GM20431 (cell line): ENCODE measurements around the gene CDADC1.

Source experiments
- in situ Hi-C: fragments of 300-500 bp; cut with MseI, MboI; formaldehyde crosslinking; loops from one replicate; pipeline ENCODE4 v1.15.0; 2020; ENCODE audit warnings: low sequenced_read_pairs; ENCODE audit not compliant: unreplicated experiment

The CDADC1 gene

GRCh38 chr13:49247643-49248621, at the start of gene CDADC1:
Gene CDADC1 (plus strand): TSS chr13:49247925. CDS start chr13:49248038, 113 bp downstream.
- in situ Hi-C loops = no loop called here

- in situ Hi-C loops = no loop called here
These were observed 41.1 kb upstream of the CDADC1 start for GRCh38 chr13:49206641-49207040.

GRCh38 chr13:49208619-49209018, 39.1 kb upstream of the CDADC1 start:
- in situ Hi-C loops = no loop called here

- in situ Hi-C loops = no loop called here
These were observed 37.6 kb upstream of the CDADC1 start for GRCh38 chr13:49210114-49210513.

- in situ Hi-C loops = no loop called here
These were observed 37.1 kb upstream of the CDADC1 start for GRCh38 chr13:49210669-49211068.

GRCh38 chr13:49213539-49213938, 34.2 kb upstream of the CDADC1 start:
- in situ Hi-C loops = no loop called here

- in situ Hi-C loops = no loop called here
These were observed 33.5 kb upstream of the CDADC1 start for GRCh38 chr13:49213997-49214916.

GRCh38 chr13:49214917-49215376, 32.8 kb upstream of the CDADC1 start:
- in situ Hi-C loops = no loop called here

- in situ Hi-C loops = no loop called here
These were observed 31.4 kb upstream of the CDADC1 start for GRCh38 chr13:49216334-49216733.

- in situ Hi-C loops = no loop called here
These were observed 29.7 kb upstream of the CDADC1 start for GRCh38 chr13:49217962-49218492.

- in situ Hi-C loops = no loop called here
These were observed 29.2 kb upstream of the CDADC1 start for GRCh38 chr13:49218493-49219051.

- in situ Hi-C loops = no loop called here
These were observed 28.1 kb upstream of the CDADC1 start for GRCh38 chr13:49219647-49220035.

GRCh38 chr13:49220036-49220855, 27.5 kb upstream of the CDADC1 start, which contains the start of gene MLNR:
Gene MLNR (plus strand): TSS chr13:49220338. CDS start chr13:49220338, 0 bp downstream.
- in situ Hi-C loops = no loop called here

- in situ Hi-C loops = no loop called here
These were observed 26.7 kb upstream of the CDADC1 start for GRCh38 chr13:49220856-49221589.

- in situ Hi-C loops = no loop called here
These were observed 26.1 kb upstream of the CDADC1 start for GRCh38 chr13:49221590-49221965.

- in situ Hi-C loops = no loop called here
These were observed 22.3 kb upstream of the CDADC1 start for GRCh38 chr13:49225223-49226042.

- in situ Hi-C loops = no loop called here
These were observed 21.1 kb upstream of the CDADC1 start for GRCh38 chr13:49226613-49227012.

GRCh38 chr13:49234741-49235140, 13.0 kb upstream of the CDADC1 start:
- in situ Hi-C loops = no loop called here
